Neutrophil (primary cell): ENCODE data around the gene PTRHD1.

Source experiments
- H3K27ac ChIP-seq: fragments of 200-600 bp; sonication (generic); 2 replicates; pipeline ENCODE4 v1.5.1; 2016; ENCODE audit warnings: mild to moderate bottlenecking, moderate library complexity
- H3K27me3 ChIP-seq: fragments of 200-600 bp; sonication (generic); 2 replicates; pipeline ENCODE4 v1.6.0; 2016; ENCODE audit warnings: mild to moderate bottlenecking
- H3K36me3 ChIP-seq: fragments of 200-600 bp; sonication (generic); 2 replicates; pipeline ENCODE4 v1.5.1; 2017
- H3K4me1 ChIP-seq, 2 experiments: fragments of 200-600 bp in 1 of 2; sonication (generic) in 1 of 2; 1 replicate in 1 of 2; 2 replicates in 1 of 2; pipeline versions ENCODE4 v1.5.1 to v1.6.1; 2013 to 2016; ENCODE audit warnings: low read depth in 1 of 2, low read length in 1 of 2, mild to moderate bottlenecking in 1 of 2, moderate library complexity in 1 of 2; ENCODE audit not compliant: control insufficient read depth in 1 of 2, insufficient read depth in 1 of 2
- H3K4me3 ChIP-seq, 2 experiments: fragments of 200-600 bp in 1 of 2; sonication (generic) in 1 of 2; 1 replicate in 1 of 2; 2 replicates in 1 of 2; pipeline ENCODE4 v1.5.1; 2013 to 2016; ENCODE audit warnings: low read depth in 1 of 2, low read length in 1 of 2, mild to moderate bottlenecking in 1 of 2, moderate library complexity in 1 of 2
- H3K9me3 ChIP-seq: fragments of 200-600 bp; sonication (generic); 2 replicates; pipeline ENCODE4 v1.5.1; 2016
- TF ChIP-seq, protein P1 (sequence below): fragments of 200-600 bp; sonication (generic); IDR thresholded peaks from 2 replicates; pipeline ENCODE4 v1.5.1; 2016; ENCODE audit warnings: antibody characterized with exemption

PTRHD1 gene

DNA sequence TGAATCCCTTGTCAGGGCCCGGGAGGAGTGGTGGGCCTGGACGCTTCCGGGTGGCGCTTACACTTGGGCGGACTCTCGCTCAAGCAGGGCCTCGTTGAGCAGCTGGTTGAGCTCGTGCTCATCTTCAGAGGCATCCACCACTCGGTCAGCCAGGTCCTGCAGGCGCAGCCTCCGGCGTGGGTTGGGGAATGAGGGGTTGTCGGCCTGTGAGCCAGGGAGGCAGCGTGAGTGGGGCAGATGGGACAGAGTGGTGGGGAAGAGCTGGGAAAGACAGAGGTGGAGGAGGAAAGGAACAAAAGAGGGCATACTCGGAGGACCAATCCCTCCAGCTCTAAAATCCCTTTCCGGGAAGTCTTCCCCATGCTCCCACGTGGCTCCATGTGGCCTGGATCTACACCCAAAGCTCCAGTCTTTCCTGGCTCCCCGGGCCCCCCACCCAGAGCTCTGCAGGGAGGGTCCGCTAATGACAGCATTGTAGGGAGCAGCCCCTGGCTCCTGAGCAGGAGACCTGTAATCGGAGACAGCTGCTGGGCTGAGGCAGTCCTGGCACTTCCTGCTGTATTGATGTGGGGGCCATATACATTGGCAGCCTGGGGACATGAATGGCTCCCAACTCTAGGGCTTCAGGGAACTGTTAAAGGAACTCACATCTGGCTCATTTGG lies 41.7 kb upstream of the PTRHD1 start:
- Histone ChIP-seq H3K9me3 (no peaks in the 10 kb centered on the region), H3K4me1 (no peaks in the 10 kb centered on the region), H3K27ac (no peak overlapping the region), H3K27me3 (no peaks in the 10 kb centered on the region), H3K36me3 (peaks cover 4% of the 10 kb centered on the region), H3K4me3 (no peak overlapping the region)
- TF ChIP-seq, protein P1, sequence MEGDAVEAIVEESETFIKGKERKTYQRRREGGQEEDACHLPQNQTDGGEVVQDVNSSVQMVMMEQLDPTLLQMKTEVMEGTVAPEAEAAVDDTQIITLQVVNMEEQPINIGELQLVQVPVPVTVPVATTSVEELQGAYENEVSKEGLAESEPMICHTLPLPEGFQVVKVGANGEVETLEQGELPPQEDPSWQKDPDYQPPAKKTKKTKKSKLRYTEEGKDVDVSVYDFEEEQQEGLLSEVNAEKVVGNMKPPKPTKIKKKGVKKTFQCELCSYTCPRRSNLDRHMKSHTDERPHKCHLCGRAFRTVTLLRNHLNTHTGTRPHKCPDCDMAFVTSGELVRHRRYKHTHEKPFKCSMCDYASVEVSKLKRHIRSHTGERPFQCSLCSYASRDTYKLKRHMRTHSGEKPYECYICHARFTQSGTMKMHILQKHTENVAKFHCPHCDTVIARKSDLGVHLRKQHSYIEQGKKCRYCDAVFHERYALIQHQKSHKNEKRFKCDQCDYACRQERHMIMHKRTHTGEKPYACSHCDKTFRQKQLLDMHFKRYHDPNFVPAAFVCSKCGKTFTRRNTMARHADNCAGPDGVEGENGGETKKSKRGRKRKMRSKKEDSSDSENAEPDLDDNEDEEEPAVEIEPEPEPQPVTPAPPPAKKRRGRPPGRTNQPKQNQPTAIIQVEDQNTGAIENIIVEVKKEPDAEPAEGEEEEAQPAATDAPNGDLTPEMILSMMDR: no peak

GRCh38 chr2:24833821-24834732 lies 40.9 kb upstream of the PTRHD1 start:
- no peaks in the 10 kb centered on the region for H3K9me3 ChIP-seq
- H3K36me3 ChIP-seq: peaks cover 4% of the 10 kb centered on the region
- H3K27me3 ChIP-seq: no peaks in the 10 kb centered on the region
- no peak overlapping the region for H3K27ac ChIP-seq
- TF ChIP-seq, protein P1: no peak
- H3K4me1 ChIP-seq: no peaks in the 10 kb centered on the region
- no peak overlapping the region for H3K4me3 ChIP-seq

GRCh38 chr2:24832931-24833701 lies 39.9 kb upstream of the PTRHD1 start:
- H3K4me1 ChIP-seq: no peaks in the 10 kb centered on the region
- H3K4me3 ChIP-seq: no peak overlapping the region
- H3K27me3 ChIP-seq: no peaks in the 10 kb centered on the region
- H3K9me3 ChIP-seq: no peaks in the 10 kb centered on the region
- no peak overlapping the region for H3K27ac ChIP-seq
- TF ChIP-seq, protein P1: no peak
- H3K36me3 ChIP-seq: peaks cover 4% of the 10 kb centered on the region

- Histone ChIP-seq H3K27ac (no peak overlapping the region), H3K4me1 (no peaks in the 10 kb centered on the region), H3K4me3 (no peak overlapping the region), H3K36me3 (peaks cover 4% of the 10 kb centered on the region), H3K9me3 (no peaks in the 10 kb centered on the region), H3K27me3 (no peaks in the 10 kb centered on the region)
- TF ChIP-seq, protein P1: no peak
Measured at GRCh38 chr2:24832521-24832920, 39.3 kb upstream of the PTRHD1 start.

DNA sequence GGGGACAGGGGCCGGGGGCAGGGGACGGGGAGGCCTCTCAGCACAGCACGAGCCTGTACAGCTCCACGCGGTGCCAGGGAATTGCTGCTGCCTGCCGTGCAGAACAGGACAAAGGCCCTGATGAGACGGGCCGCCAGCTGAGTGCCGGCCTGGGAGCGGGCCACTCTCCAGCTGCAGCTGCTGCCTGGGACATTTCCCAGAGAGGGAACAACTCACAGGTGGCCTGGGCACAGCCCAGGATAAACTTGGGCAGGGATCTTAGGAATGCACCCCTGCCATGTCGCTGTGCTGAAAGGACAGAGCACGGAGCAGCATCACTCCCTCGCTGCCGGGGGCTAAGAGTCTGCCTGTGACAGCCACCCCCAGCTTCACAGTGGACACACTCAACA lies 38.9 kb upstream of the PTRHD1 start:
- no peak overlapping the region for H3K27ac ChIP-seq
- H3K27me3 ChIP-seq: no peaks in the 10 kb centered on the region
- H3K4me1 ChIP-seq: no peaks in the 10 kb centered on the region
- TF ChIP-seq, protein P1: no peak
- peaks cover 4% of the 10 kb centered on the region for H3K36me3 ChIP-seq
- H3K4me3 ChIP-seq: no peak overlapping the region
- H3K9me3 ChIP-seq: no peaks in the 10 kb centered on the region
